ENCODE results near the gene PROCA1. TPM values are rescaled to one million over a fixed set of nuclear protein-coding genes. Genes with fewer than 3 reads are reported as not detected.

PROCA1 gene
- polyA plus RNA-seq, 1 donor (not counting 4 experiments of a cell fraction or from before 2014, with no cell fraction given), result 0.39 TPM

DNA sequence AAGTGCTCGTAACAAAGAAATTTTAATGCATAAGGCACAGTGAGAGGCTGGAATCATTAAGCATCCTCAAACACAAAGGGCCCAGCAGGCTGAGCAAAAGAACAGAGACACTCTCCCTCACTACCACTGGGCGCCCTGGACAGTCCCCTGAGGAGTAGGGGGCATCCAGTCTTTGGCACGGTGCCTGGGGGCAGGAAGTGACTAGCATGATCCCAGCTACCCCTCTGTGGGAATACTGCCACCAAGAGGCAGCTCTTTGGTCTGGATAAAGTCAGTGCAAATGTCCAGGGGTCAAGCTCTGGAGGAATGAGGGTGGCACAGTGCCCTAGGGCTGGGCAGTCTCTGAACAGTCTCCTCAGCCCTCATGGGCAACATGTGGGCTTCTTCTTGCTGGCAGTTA lies 2.6 kb upstream of the PROCA1 start:
- dilution Hi-C loops (cut with MboI; ENCODE audit: extremely low pct_ligation_motif_present, low sequenced_read_pairs), result no loop called here
- Histone ChIP-seq H3K27me3 (ENCODE audit: control insufficient read depth, extremely low read depth, insufficient read depth, low read length) (no peaks in the 10 kb centered on the region), H2AFZ (ENCODE audit: control insufficient read depth, low read length) (no peak overlapping the region), H3K27ac (ENCODE audit: control insufficient read depth, insufficient read depth, low read length) (no peak overlapping the region), H3K36me3 (ENCODE audit: control insufficient read depth in 2 of 2, extremely low read depth in 1 of 2, insufficient read depth in 2 of 2, low read length in 2 of 2) (peaks cover 16 to 33% of the 10 kb centered on the region in 2 experiments), H3K4me3 (ENCODE audit: control insufficient read depth in 2 of 3, extremely low read depth in 1 of 3, insufficient read depth in 2 of 3, low read depth in 1 of 3, low read length in 3 of 3) (no peak overlapping the region), H3K9ac (ENCODE audit: control insufficient read depth, extremely low read depth, insufficient read depth, low read length) (no peak overlapping the region), H3K4me1 (ENCODE audit: control insufficient read depth, extremely low read depth, insufficient read depth, low read length) (peaks cover 30% of the 10 kb centered on the region), H3K4me2 (ENCODE audit: control insufficient read depth, extremely low read depth, insufficient read depth, low read depth, low read length) (no peak overlapping the region), H3K9me3 (ENCODE audit: control insufficient read depth, low read depth, low read length) (no peaks in the 10 kb centered on the region), H3K79me2 (ENCODE audit: control insufficient read depth, insufficient read depth, low read length) (peaks cover 23% of the 10 kb centered on the region), H4K20me1 (ENCODE audit: control insufficient read depth, extremely low read depth, insufficient read depth, low read length) (peaks cover 4% of the 10 kb centered on the region), H3K9me1 (ENCODE audit: control insufficient read depth, extremely low read depth, insufficient read depth, low read length) (peaks cover 3% of the 10 kb centered on the region)
- TF ChIP-seq EZH2 (IDR thresholded peaks at IDR 0.05; ENCODE audit: low read length), result no peak
- TF ChIP-seq, protein P1, sequence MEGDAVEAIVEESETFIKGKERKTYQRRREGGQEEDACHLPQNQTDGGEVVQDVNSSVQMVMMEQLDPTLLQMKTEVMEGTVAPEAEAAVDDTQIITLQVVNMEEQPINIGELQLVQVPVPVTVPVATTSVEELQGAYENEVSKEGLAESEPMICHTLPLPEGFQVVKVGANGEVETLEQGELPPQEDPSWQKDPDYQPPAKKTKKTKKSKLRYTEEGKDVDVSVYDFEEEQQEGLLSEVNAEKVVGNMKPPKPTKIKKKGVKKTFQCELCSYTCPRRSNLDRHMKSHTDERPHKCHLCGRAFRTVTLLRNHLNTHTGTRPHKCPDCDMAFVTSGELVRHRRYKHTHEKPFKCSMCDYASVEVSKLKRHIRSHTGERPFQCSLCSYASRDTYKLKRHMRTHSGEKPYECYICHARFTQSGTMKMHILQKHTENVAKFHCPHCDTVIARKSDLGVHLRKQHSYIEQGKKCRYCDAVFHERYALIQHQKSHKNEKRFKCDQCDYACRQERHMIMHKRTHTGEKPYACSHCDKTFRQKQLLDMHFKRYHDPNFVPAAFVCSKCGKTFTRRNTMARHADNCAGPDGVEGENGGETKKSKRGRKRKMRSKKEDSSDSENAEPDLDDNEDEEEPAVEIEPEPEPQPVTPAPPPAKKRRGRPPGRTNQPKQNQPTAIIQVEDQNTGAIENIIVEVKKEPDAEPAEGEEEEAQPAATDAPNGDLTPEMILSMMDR (optimal IDR thresholded peaks at IDR 0.05 in 1 of 3, IDR thresholded peaks at IDR 0.05 in 1 of 3, conservative IDR thresholded peaks at IDR 0.05 in 1 of 3; ENCODE audit: extremely low read depth in 1 of 3, insufficient read depth in 2 of 3, low read length in 3 of 3), result peak in 1 of 3 experiments; percentile 27
- FAIRE-seq (no peak), DNase-seq (ENCODE audit: low read depth, low spot score) (no peak)

DNA sequence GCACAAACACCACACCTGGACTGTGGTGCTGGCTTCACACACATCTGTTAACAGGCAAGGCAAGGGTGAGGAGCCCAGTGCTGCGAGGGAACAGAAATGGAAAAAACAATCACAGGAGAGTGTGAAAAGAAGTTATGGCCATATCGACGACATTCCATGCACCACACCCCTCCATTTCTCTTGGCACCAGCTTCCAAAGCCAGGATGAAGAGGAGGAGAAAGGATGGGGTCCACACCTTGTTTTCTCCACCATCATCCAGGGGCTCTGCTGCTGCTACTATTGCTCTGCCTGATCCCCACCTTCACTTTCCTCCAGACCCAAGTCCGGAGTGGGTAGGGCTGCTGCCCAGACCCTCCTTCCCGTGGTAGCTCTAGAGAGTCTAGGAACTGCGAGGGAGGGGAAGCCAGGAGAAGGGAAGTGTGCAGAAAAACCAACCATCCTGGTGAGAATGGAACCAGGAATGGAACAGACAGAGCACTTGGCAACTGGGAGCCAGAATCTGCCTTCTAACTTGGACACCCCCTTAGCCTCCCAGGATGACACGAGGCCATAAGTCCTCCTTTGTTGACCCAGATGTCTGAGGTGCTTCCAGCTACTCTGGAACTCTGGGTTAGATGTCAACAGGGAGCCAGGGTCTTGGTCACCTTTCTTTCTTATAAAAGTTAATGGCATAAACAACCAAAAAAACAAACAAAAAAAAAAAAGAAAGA lies 1.2 kb upstream of the PROCA1 start:
- DNase-seq (ENCODE audit: low read depth, low spot score), result no peak
- H3K79me2 ChIP-seq (ENCODE audit: control insufficient read depth, insufficient read depth, low read length), result peaks cover 21% of the 10 kb centered on the region
- H3K9me1 ChIP-seq (ENCODE audit: control insufficient read depth, extremely low read depth, insufficient read depth, low read length), result peaks cover 3% of the 10 kb centered on the region
- H3K9ac ChIP-seq (ENCODE audit: control insufficient read depth, extremely low read depth, insufficient read depth, low read length), result no peak overlapping the region
- H2AFZ ChIP-seq (ENCODE audit: control insufficient read depth, low read length), result no peak overlapping the region
- no peak overlapping the region for H3K4me2 ChIP-seq (ENCODE audit: control insufficient read depth, extremely low read depth, insufficient read depth, low read depth, low read length)
- no peak overlapping the region for H3K4me3 ChIP-seq (ENCODE audit: control insufficient read depth in 2 of 3, extremely low read depth in 1 of 3, insufficient read depth in 2 of 3, low read depth in 1 of 3, low read length in 3 of 3)
- H3K27ac ChIP-seq (ENCODE audit: control insufficient read depth, insufficient read depth, low read length), result no peak overlapping the region
- H3K9me3 ChIP-seq (ENCODE audit: control insufficient read depth, low read depth, low read length), result no peaks in the 10 kb centered on the region
- FAIRE-seq, result no peak
- H3K4me1 ChIP-seq (ENCODE audit: control insufficient read depth, extremely low read depth, insufficient read depth, low read length), result peaks cover 16% of the 10 kb centered on the region
- TF ChIP-seq, protein P1 (optimal IDR thresholded peaks at IDR 0.05 in 1 of 3, IDR thresholded peaks at IDR 0.05 in 1 of 3, conservative IDR thresholded peaks at IDR 0.05 in 1 of 3; ENCODE audit: extremely low read depth in 1 of 3, insufficient read depth in 2 of 3, low read length in 3 of 3), result no peak
- no peak for TF ChIP-seq EZH2 (IDR thresholded peaks at IDR 0.05; ENCODE audit: low read length)
- dilution Hi-C loops (cut with MboI; ENCODE audit: extremely low pct_ligation_motif_present, low sequenced_read_pairs), result no loop called here
- H3K36me3 ChIP-seq (ENCODE audit: control insufficient read depth in 2 of 2, extremely low read depth in 1 of 2, insufficient read depth in 2 of 2, low read length in 2 of 2), result peaks cover 16 to 33% of the 10 kb centered on the region in 2 experiments
- H3K27me3 ChIP-seq (ENCODE audit: control insufficient read depth, extremely low read depth, insufficient read depth, low read length), result no peaks in the 10 kb centered on the region
- peaks cover 4% of the 10 kb centered on the region for H4K20me1 ChIP-seq (ENCODE audit: control insufficient read depth, extremely low read depth, insufficient read depth, low read length)

Measured in keratinocyte (primary cell).